AG04449 (cell line): ENCODE results near the gene KCNK15.

Experiments used
- CTCF ChIA-PET: fragments of 350-600 bp; formaldehyde crosslinking; extraction: SDS; loops from one replicate; lab custom pipeline; 2021; ENCODE audit warnings: antibody characterized with exemption; lab: Yijun Ruan, JAX
- POLR2A ChIA-PET: fragments of 400-600, 350-600 bp; formaldehyde crosslinking; extraction: SDS; loops from one replicate; lab custom pipeline; 2020; ENCODE audit warnings: antibody characterized with exemption, inconsistent platforms; lab: Yijun Ruan, JAX
- DNase-seq: peaks from one replicate; pipeline ENCODE4 v3.0.0-alpha.2; 2010; ENCODE audit warnings: low read depth, low spot score
- H3K4me3 ChIP-seq: 2 replicates; pipeline ENCODE4 v1.5.1; 2011; ENCODE audit warnings: low read depth, mild to moderate bottlenecking, control low read depth, low read length
- CTCF ChIP-seq: IDR thresholded peaks from one replicate; pipeline ENCODE4 v1.5.1; 2011; ENCODE audit warnings: mild to moderate bottlenecking, moderate library complexity, low read length, control low read depth, inconsistent platforms; ENCODE audit not compliant: insufficient read depth; ENCODE audit errors: missing control alignments

KCNK15 gene

GRCh38 chr20:44769481-44769863, 23.8 kb downstream of the KCNK15 start:
- no peak for DNase-seq
- POLR2A ChIA-PET: no interaction called here
- TF ChIP-seq CTCF: no peak
- no peak overlapping the region for H3K4me3 ChIP-seq
- CTCF ChIA-PET: interaction anchor here (4.6 kb wide), 1 partner anchor 22 kb away, joined by 25 read pairs; no protein-coding TSS in a partner anchor

- no peak overlapping the region for H3K4me3 ChIP-seq
- ChIA-PET POLR2A (no interaction called here), CTCF (interaction anchor here (0.9 kb wide), 1 partner anchor 23 kb away, joined by 4 read pairs; no protein-coding TSS in a partner anchor)
- DNase-seq: no peak
- TF ChIP-seq CTCF: no peak
Measured at GRCh38 chr20:44770484-44771171, 25.0 kb downstream of the KCNK15 start.

GRCh38 chr20:44771172-44771535, 25.5 kb downstream of the KCNK15 start:
- H3K4me3 ChIP-seq: no peak overlapping the region
- no peak for TF ChIP-seq CTCF
- CTCF ChIA-PET: interaction anchor here (0.9 kb wide), 1 partner anchor 23 kb away, joined by 4 read pairs; no protein-coding TSS in a partner anchor
- POLR2A ChIA-PET: no interaction called here
- no peak for DNase-seq

GRCh38 chr20:44772636-44773035, 27.0 kb downstream of the KCNK15 start:
- ChIA-PET POLR2A (no interaction called here), CTCF (no interaction called here)
- no peak for DNase-seq
- H3K4me3 ChIP-seq: no peak overlapping the region
- TF ChIP-seq CTCF: no peak

GRCh38 chr20:44773070-44773829, 27.6 kb downstream of the KCNK15 start:
- POLR2A ChIA-PET: no interaction called here
- no peak for DNase-seq
- no peak for TF ChIP-seq CTCF
- H3K4me3 ChIP-seq: no peak overlapping the region
- CTCF ChIA-PET: no interaction called here

- no peak for TF ChIP-seq CTCF
- no peak overlapping the region for H3K4me3 ChIP-seq
- ChIA-PET CTCF (no interaction called here), POLR2A (no interaction called here)
- DNase-seq: no peak
Measured at GRCh38 chr20:44776980-44777379, 31.3 kb downstream of the KCNK15 start.
